A673 (cell line): ENCODE data around the gene CCBE1.

ENCODE experiments used
- CTCF ChIP-seq: fragments of 300-800, 200-600 bp; sonication (generic); conservative IDR thresholded peaks from 2 replicates; pipeline ENCODE4 v1.5.1; 2017; ENCODE audit warnings: low read depth, mild to moderate bottlenecking, antibody characterized with exemption, low read length, moderate library complexity, mixed read lengths
- EZH2 ChIP-seq: fragments of 200-600 bp; sonication (generic); IDR thresholded peaks from 2 replicates; pipeline ENCODE4 v1.6.1; 2017; ENCODE audit warnings: borderline replicate concordance, low read depth, mild to moderate bottlenecking, mixed read lengths, antibody characterized with exemption, low read length; ENCODE audit not compliant: poor library complexity, severe bottlenecking

DNA sequence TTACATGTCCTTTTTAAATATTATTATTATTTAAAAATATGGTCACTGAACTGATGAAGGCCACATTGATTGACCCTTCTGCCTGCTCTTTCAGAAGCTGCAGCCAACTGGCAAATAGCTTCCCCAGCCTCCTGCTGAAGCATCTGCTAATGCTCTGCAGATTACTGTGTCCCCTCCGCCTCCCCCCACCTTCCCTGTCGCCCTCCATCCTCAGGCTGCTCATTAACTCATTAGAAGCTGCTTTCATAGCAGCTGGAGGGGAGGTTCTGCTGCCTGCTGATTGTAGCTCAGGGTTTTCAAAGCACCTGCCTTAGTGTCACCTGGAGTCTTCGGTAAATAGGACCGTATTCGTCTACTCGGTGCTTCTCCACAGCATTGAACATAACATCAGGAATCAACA is 313.4 kb downstream of the CCBE1 start:
- no peak for TF ChIP-seq CTCF
- TF ChIP-seq EZH2, result no peak
